HG02798 (cell line): ENCODE data around the gene IL1RAPL2.
"Not testable (repeated sequence)": the region's sequence is repeated elsewhere in the genome, so short reads cannot be mapped to it uniquely, and the experiment has no call there.

Experiments
- ATAC-seq: cut with Tn5 transposase; IDR thresholded peaks from one replicate; pipeline ENCODE4 v1.9.1; 2021; ENCODE audit warnings: mild to moderate bottlenecking; ENCODE audit not compliant: unreplicated experiment, poor library complexity

IL1RAPL2 gene

DNA sequence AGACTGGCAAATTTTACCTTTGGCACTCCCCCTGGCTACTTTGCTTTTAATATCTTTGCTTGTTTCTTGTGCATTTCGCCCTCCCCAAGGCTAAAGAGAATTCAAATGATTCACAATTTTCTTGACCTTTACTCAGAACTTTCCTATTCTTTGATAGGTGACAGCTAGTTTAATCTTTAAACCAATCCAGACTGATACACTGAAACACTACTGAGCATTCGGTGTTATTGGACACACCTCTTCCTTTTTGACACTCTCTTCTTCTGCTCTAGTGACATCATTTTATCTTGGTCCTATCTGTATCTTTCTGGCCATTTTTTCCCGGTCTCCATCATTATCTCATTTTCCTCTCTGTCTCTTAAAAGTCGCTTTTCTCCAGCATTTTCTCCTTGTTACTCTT lies 103.1 kb downstream of the IL1RAPL2 start:
- no peak for ATAC-seq

DNA sequence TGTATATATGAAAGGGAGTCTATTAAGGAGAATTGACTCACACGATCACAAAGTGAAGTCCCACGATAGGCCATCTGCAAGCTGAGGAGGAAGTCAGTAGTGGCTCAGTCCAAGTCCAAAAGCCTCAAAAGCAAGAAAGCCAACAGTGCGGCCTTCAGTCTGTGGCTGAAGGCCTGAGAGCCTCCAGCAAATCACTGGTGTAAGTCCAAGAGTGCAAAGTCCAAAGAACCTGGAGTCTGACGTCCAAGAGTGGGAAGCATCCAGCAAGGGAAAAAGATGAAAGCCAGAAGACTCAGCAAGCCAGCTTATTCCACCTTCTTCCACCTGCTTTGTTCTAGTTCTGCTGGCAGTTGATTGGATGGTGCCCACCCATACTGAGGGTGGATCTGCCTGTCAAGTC lies 104.1 kb downstream of the IL1RAPL2 start:
- no peak for ATAC-seq

- not testable (repeated sequence) for ATAC-seq
Observed at GRCh38 chrX:104677517-104677916, 111.5 kb downstream of the IL1RAPL2 start.

- ATAC-seq: no peak
Observed at GRCh38 chrX:104679175-104679574, 113.2 kb downstream of the IL1RAPL2 start.

DNA sequence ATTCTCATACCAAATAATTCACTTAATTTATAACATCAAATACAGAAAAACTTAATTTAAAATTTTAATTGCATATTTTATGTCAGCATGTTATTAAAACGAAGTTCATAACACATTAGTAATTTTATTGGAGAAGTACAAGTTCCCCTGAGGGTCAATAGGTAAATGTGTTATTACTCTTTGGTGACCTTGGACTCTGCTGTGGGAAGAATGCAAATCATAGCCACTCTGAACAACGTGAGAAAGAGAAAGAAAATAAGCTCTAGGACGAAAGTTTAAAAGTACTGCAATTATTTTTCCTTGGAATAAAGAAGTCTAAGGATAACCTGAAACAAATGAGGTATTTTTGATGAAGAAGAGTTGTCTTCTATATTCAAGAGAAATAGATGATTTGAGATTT lies 115.2 kb downstream of the IL1RAPL2 start:
- ATAC-seq: no peak

- ATAC-seq: no peak
Observed at GRCh38 chrX:104684077-104684476, 118.1 kb downstream of the IL1RAPL2 start.

DNA sequence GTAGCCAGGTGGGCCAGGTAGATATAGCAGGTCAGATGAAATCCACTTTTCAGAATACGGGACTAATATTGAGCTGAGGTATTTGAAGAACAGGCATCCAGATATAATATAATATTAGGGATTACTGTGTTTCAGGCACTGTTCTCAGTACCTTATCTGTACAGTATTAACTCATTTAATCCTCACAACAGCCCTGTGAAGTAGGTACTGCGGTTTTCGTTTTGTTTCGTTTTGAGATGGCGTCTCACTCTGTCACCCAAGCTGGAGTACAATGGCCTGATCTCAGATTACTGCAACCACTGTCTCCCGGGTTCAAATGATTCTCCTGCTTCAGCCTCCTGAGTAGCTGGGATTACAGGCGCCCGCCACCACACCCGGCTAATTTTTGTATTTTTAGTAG lies 129.6 kb downstream of the IL1RAPL2 start:
- peak; percentile 70 for ATAC-seq

DNA sequence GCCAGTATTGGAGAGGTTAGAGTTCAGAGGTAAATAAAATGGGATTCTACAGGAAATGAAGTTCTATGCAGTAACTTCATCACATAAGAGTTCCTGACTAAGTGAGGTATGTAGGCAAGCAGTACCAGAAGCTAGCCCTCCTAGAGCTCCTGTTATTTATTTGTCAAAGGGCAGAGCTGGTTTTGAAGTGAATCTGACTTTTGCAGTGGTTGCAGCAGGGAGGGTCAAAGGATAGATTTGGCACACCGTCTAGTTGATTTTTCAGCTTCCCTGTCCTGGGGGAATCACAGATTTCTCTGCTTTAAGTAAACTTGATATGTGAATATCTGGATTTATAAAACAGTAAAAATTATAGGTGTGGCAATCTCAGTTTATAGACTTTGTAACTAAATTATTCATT lies 130.7 kb downstream of the IL1RAPL2 start:
- no peak for ATAC-seq

DNA sequence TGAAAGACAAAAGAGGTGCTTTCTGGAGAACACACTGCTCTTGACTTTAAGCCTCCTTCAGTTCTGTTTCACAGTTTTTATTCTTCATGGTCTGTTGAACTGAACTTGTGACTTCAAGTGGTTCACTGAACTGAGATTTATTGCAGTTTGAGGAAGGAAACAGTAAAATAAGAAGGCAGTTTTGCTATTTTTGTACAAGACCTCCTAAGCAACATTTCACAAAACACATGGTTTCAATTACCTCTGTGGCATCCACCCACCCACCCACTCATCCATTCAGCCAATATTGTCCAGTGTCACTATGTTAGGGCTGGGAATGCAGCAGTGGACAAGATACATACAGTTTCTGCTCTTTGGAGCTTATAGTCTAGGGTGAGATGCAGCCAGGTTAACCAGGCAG lies 131.3 kb downstream of the IL1RAPL2 start:
- no peak for ATAC-seq

- no peak for ATAC-seq
Observed at GRCh38 chrX:104707042-104707441, 141.0 kb downstream of the IL1RAPL2 start.

DNA sequence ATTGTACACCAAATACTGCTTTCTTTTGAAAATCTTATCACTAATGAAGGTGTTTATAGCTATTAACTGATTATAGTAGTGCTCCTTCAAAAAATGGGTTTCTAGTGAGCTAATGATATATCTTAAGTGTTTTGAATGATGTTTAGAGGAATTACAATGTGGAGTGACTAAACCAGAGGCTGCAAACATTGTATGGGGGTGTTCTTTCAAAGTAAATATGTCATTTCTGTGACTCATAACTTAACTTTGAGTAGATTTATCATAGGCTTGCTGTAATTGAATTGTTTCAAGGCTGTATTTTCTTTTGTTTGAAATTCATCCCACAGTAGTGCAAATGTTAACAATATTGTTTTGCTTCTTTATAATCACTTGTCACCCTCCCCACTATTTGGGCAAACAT lies 141.6 kb downstream of the IL1RAPL2 start:
- ATAC-seq: no peak

- ATAC-seq: no peak
Observed at GRCh38 chrX:104712515-104712914, 146.5 kb downstream of the IL1RAPL2 start.

GRCh38 chrX:104721854-104722253 lies 155.9 kb downstream of the IL1RAPL2 start:
- ATAC-seq: no peak

GRCh38 chrX:104728456-104728855 lies 162.5 kb downstream of the IL1RAPL2 start:
- ATAC-seq: no peak

DNA sequence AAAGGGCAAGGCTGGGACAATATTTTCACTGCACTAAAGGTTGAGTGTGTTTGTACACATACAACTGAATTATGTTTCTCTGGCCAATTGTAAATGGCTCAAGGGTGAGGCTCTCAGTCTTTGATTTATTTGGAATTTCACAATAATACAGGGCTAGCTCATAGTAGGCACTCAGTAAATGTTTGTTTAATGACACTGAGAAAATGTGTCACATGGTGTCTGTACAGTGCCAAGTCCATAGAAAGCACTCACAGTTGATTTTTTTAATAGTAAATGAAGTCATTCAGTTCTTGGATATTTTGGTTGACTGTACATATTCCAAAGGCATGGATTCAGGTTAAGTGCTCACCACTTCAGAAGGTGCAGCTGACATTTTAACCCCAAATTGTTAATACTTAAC lies 176.4 kb downstream of the IL1RAPL2 start:
- no peak for ATAC-seq

GRCh38 chrX:104745152-104745551 lies 179.2 kb downstream of the IL1RAPL2 start:
- ATAC-seq: no peak

GRCh38 chrX:104749951-104750610 lies 184.1 kb downstream of the IL1RAPL2 start:
- no peak for ATAC-seq

GRCh38 chrX:104762641-104763040 lies 196.6 kb downstream of the IL1RAPL2 start:
- no peak for ATAC-seq

- no peak for ATAC-seq
Observed at GRCh38 chrX:104789784-104790183, 223.8 kb downstream of the IL1RAPL2 start.

GRCh38 chrX:104795804-104796203 lies 229.8 kb downstream of the IL1RAPL2 start:
- no peak for ATAC-seq

DNA sequence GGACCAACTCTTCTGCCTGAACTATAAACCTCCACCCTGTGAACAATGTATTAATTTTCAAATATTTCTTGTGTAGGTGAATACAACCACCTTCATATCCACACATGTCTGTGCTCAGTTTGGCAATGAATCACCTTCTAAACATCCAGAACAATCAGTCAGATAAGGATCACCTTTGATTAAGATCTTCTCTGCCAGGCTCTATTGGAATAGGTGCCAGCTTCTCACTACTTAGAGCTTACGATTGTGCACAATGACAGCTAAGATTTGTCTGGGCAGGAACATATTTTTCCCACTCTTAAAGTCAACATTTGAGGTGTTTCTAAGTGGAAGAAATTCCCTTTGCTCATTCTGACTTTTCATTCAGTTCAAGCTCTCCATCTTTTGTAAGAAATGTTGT lies 237.2 kb downstream of the IL1RAPL2 start:
- no peak for ATAC-seq

DNA sequence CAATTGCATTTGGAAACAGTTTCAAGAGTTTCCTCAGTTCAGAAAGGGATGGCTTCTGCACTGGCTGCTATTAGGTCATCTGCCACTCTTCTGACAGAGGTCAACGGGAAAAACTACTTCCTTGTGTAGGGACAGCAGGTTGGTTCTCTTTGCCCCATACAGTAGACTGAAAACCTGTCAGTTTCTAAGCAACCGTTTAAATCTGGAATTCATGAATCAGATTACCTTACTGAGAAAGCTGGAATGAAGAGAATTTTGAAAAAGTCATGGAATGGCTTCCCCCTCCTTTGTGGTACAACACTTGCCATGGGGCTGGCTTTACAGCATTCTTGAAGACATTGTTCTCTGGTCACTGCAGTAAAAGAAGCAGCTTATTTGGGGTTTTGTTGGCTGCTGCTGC lies 240.3 kb downstream of the IL1RAPL2 start:
- no peak for ATAC-seq

- ATAC-seq: no peak
Observed at GRCh38 chrX:104833401-104833800, 267.4 kb downstream of the IL1RAPL2 start.
